ENCODE results near the gene NEGR1. TPM values are rescaled to one million over a fixed set of nuclear protein-coding genes. Genes with fewer than 3 reads are reported as not detected.

Gene NEGR1
- total and polyA plus RNA-seq, 2 experiments from 2014 or later: 0.57 to 0.94 TPM

GRCh38 chr1:71964188-71964587 is 318.2 kb downstream of the NEGR1 start:
- no peaks in the 10 kb centered on the region for H3K36me3 Mint-ChIP-seq (ENCODE audit: low read depth)
- no peaks in the 10 kb centered on the region for H3K27me3 Mint-ChIP-seq (ENCODE audit: insufficient read depth, low read depth, poor library complexity)
- Histone ChIP-seq H3K79me2 (replicated peaks; ENCODE audit: insufficient read depth) (no peaks in the 10 kb centered on the region), H3K4me2 (no peak overlapping the region), H4K20me1 (replicated peaks; ENCODE audit: insufficient read depth) (no peaks in the 10 kb centered on the region), H2AFZ (no peak overlapping the region), H3K36me3 (ENCODE audit: insufficient read depth) (no peaks in the 10 kb centered on the region), H3K27me3 (ENCODE audit: insufficient read depth) (no peaks in the 10 kb centered on the region), H3K4me3 (no peak overlapping the region), H3K4me1 (ENCODE audit: insufficient read depth) (0 out of 2 replicates have a peak, but pooled peaks cover 11% of the 10 kb centered on the region), H3F3A (replicated peaks; ENCODE audit: low read depth) (no peaks in the 10 kb centered on the region), H3K9me2 (ENCODE audit: insufficient read depth) (no peaks in the 10 kb centered on the region), H3K27ac (ENCODE audit: low read depth) (no peak overlapping the region)
- DNase-seq (ENCODE audit: low spot score): peak; percentile 66
- no peaks in the 10 kb centered on the region for H3K9me3 Mint-ChIP-seq
- H3K4me3 Mint-ChIP-seq: no peak overlapping the region
- H3K27ac Mint-ChIP-seq: peak overlapping the region; percentile 13; the same call in 1 of the 2 replicates
- peak; percentile 71 for ATAC-seq
- TF ChIP-seq EZH2phosphoT487 (IDR thresholded peaks at IDR 0.05; ENCODE audit: unreplicated experiment): no peak
- TF ChIP-seq ZNF114 (CRISPR knock-in tag; IDR thresholded peaks at IDR 0.05): no peak
- no peak for TF ChIP-seq STAT1 (IDR thresholded peaks at IDR 0.05; ENCODE audit: unreplicated experiment)
- no peak for TF ChIP-seq CTCF (conservative IDR thresholded peaks at IDR 0.05; ENCODE audit: low read depth in 2 of 2)
- no peak for TF ChIP-seq POLR2AphosphoS5 (IDR thresholded peaks at IDR 0.05; ENCODE audit: low read depth)
- no peak for TF ChIP-seq ZNF462 (CRISPR knock-in tag; IDR thresholded peaks at IDR 0.05)
- TF ChIP-seq REST (IDR thresholded peaks at IDR 0.05; ENCODE audit: unreplicated experiment): no peak
- no peak for TF ChIP-seq ZNF331 (CRISPR knock-in tag; IDR thresholded peaks at IDR 0.05; ENCODE audit: low read depth)
- no peak for TF ChIP-seq NANOG (IDR thresholded peaks at IDR 0.05; ENCODE audit: borderline replicate concordance)
- no peak for TF ChIP-seq JUNB (IDR thresholded peaks at IDR 0.05; ENCODE audit: unreplicated experiment)
- no peak for TF ChIP-seq CREB1 (CRISPR knock-in tag; IDR thresholded peaks at IDR 0.05; ENCODE audit: low read depth)
- no peak for TF ChIP-seq ETS1 (IDR thresholded peaks at IDR 0.05)
- TF ChIP-seq EZH2 (IDR thresholded peaks at IDR 0.05; ENCODE audit: low read depth, unreplicated experiment): no peak
- peaks cover 26% of the 10 kb centered on the region for H3K4me1 Mint-ChIP-seq

All from GM23338 (cell line).